Skin of body (tissue), 2 donors: ENCODE measurements around the gene BEX3. TPM values are rescaled to one million over a fixed set of nuclear protein-coding genes. Genes with fewer than 3 reads are reported as not detected.
"Not testable (repeated sequence)": the region's sequence is repeated elsewhere in the genome, so short reads cannot be mapped to it uniquely, and the experiment has no call there.

ENCODE experiments used
- DNase-seq: peaks from one replicate; lab custom pipeline; 2025; lab: John Stamatoyannopoulos, UW
- total RNA-seq: library from RNA; depleted of rRNA; stranded (reverse); fragments of >200 nt; gene quantifications from one replicate; pipeline ENCODE4 v1.2.3, GENCODE V29; 2014

BEX3 gene
- total RNA-seq, 1 donor from 2014 or later: 102 TPM

DNA sequence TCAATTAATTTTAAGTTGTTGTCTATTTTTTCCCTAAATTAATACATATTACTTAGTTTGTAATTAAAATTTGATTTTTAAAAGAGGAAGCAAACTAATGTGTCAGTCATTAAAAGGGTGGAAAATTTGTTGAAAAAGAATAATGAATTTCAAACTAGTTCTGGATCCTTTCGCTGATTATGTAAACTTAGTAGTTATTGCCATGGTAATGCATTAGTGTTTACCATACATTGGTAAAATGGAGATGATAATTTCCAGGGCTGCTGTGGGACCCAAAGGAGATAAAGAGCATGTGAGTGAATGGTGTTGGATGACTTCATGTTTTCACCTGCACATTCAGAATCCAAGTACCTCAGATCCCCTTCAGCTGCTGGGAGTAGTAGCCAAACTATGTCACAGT is 6.5 kb downstream of the BEX3 start:
- DNase-seq: no peak

DNA sequence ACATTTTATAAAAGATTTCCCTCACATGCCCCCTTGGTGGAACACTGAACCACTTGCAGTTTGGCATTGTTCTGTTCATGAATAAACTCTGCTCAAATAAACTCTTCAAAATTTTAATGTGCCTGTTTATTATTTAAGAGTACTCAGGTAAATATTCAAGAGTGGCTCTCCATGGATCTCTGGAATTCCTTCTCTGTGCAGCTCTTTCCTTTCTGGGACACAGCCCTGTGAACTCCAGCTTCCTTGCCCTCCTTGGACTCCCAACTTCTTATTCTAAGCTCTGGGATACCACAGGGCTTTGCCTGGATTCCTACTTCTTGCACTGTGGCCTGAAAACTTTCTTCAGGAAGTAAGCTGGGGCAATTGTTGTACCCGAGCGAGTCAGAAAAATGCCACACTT is 8.3 kb downstream of the BEX3 start:
- DNase-seq: no peak

GRCh38 chrX:103385283-103385830 is 9.0 kb downstream of the BEX3 start:
- not testable (repeated sequence) for DNase-seq

GRCh38 chrX:103386332-103386731 is 10.0 kb downstream of the BEX3 start:
- no peak for DNase-seq

DNA sequence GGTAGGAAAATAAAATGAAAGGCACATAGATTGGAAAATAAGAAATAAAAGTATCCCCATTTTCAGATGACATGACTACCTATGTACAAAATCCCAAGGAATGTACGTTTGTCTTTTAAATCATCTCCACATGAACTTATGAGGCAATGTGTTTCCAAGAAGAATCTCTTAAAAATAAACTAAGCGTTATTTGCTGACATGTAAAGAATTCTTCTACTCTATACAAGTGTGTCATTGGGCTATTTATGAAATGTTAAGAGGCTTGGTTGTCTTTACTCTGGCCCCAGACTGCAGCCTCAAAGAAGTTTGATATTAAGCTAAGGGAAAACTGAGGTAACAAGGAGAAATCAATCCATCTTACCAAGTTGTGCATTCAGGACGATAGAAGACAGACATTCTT is 17.1 kb downstream of the BEX3 start:
- DNase-seq: no peak

DNA sequence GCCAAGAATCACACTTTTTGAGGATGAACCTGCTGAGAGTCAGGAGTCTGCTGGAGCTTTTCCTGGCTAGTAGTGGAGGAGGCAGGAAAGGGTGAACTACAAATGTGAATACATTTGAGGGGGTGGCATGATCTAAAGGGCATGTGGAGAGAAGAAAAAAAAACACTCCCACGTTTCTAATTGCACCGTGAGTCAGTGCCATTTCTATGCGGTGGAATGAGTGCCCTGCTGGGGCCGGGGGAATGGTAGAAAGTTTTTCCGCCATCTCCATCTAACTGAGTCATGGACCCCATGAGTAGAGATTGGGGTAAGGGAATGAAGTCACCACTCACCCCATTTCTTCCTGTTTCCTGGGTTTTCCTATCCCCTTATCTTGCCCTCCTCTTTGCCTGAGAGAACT is 19.8 kb downstream of the BEX3 start:
- DNase-seq: no peak

DNA sequence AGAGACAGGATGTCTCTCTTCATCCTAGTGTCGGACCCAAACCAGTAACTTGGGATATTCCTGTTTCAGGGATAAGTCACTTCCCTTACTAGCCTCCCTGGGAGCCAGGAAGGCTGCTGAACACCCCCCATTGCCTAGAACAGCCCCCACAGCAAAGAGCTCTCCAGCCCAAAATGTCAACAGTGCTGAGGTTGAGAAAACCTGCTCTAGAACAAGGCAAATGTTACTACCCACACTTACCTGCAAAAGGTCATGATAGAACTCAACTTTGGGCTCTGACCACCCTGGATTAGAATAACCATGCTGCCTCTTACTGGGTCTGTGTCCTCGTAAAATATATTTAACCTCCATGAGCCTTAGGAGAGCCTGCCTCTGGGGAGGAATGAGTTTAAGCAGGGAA is 20.3 kb downstream of the BEX3 start:
- DNase-seq: no peak

DNA sequence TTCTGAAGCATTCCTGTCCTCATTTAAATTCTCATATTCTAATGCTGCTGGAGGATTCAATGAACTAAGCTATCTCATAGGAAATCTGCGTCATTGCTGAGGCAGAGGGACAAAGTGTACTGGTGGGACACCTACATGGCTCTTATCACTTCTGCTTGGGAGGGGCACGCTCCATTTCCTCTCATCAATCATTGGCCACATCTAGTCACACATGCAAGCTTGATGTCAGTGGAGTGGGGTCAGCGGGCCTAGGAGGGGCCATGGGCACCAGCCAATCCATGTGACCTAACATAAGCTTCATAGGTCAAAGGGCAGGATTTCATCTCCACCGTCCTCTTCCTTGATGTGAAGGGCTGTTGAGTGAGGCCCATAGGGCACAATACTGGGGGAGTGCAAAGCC is 21.4 kb downstream of the BEX3 start:
- DNase-seq: no peak

- DNase-seq: no peak
Measured at GRCh38 chrX:103398421-103398864, 22.1 kb downstream of the BEX3 start.

DNA sequence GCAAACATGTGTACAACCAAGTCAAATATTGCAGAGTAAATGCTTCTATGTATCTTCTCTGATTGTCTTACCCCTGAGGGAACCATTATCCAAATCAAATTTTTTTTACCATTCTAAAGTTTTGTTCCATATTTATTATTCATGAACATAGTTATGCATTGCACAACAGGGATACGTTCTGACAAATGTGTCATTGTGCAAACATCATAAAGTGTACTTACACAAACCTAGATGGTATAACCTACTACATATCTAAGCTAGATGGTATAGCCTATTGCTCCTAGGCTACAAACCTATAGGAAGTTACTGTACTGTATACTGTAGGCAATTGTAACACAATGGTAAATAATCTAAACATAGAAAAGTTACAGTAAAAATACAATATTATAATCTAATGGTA is 23.4 kb downstream of the BEX3 start:
- no peak for DNase-seq

DNA sequence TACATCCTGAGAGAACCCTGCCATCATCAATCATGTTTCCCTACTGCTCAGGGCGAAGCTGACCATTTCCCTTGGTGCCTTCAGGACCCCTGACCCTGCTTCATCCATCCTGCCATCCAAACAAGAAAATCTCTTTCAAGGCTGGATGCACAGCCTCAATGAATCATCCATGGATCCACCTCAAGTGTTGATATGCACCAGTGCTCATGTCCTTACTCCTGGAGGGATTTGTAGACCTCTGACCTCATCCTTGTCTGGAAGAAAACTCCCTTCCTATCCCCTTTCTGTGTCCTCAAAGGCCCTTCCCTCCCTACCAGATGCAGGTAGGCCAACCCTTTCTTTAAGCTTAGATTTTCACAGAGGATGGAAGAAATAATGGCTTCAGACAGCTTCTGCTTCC is 24.6 kb downstream of the BEX3 start:
- no peak for DNase-seq

GRCh38 chrX:103404231-103405008 is 28.1 kb downstream of the BEX3 start:
- peak; percentile 16 for DNase-seq

- DNase-seq: no peak
Measured at GRCh38 chrX:103405009-103405333, 28.6 kb downstream of the BEX3 start.

GRCh38 chrX:103406256-103406655 is 29.9 kb downstream of the BEX3 start:
- no peak for DNase-seq

GRCh38 chrX:103407776-103408175 is 31.4 kb downstream of the BEX3 start:
- DNase-seq: no peak

- not testable (repeated sequence) for DNase-seq
Measured at GRCh38 chrX:103411721-103412120, 35.4 kb downstream of the BEX3 start.

- DNase-seq: no peak
Measured at GRCh38 chrX:103413705-103414387, 37.5 kb downstream of the BEX3 start.

DNA sequence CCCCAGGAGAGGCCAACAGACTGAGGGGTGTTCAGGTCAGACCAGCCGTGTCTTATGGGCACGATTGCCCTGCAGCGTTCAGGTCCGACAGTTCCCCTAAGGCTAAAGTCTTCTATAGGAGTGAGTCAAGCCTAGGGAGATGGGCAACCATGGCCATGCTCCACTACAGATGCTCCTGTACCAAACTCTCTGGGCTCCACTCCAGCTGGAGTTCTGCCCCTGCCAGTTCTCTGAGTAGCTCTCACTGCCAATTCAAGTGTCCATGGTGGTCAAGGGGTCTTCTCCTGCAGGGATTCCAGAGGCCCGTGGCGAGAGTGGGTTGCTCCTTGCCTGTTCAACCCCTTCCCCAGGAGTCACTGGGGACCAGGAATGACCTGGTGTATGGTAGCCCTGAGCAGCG is 38.2 kb downstream of the BEX3 start:
- no peak for DNase-seq

GRCh38 chrX:103415068-103415467 is 38.7 kb downstream of the BEX3 start:
- no peak for DNase-seq

GRCh38 chrX:103415528-103415927 is 39.2 kb downstream of the BEX3 start:
- no peak for DNase-seq

DNA sequence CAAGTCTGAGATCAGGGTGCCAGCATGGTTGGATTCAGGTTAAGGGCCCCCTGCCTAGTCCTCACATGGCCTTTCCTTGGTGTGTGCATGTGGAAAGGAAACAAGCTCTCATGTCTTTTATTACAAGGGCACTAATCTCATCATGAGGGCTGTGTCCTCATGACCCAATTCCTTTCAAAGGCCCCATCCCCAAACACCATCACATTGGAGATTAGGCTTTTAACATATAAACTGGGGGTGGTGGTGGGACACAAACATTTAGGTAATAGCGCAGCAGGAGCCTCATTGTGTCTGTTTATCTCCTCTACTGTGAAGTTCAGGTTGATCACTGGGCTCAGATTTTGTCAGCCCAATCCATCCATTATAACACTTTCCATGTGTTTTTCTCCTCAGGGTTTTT is 41.0 kb downstream of the BEX3 start:
- DNase-seq: no peak

GRCh38 chrX:103417933-103418332 is 41.6 kb downstream of the BEX3 start:
- no peak for DNase-seq

- DNase-seq: no peak
Measured at GRCh38 chrX:103418811-103419340, 42.5 kb downstream of the BEX3 start.
